Colonic mucosa (tissue), 4 donors: Measurements from ENCODE around the gene RASAL2. TPM values are rescaled to one million over a fixed set of nuclear protein-coding genes. Genes with fewer than 3 reads are reported as not detected.

Source experiments
- DNase-seq: peaks from one replicate; pipeline ENCODE4 v3.0.0-alpha.2; 2020
- H3K27ac ChIP-seq: fragments of 200-600 bp; one replicate; pipeline ENCODE4 v1.8.0; 2021
- H3K27me3 ChIP-seq: fragments of 200-600 bp; one replicate; pipeline ENCODE4 v1.8.0; 2021
- H3K36me3 ChIP-seq: fragments of 200-600 bp; one replicate; pipeline ENCODE4 v1.8.0; 2021
- H3K4me1 ChIP-seq: fragments of 200-600 bp; one replicate; pipeline ENCODE4 v1.8.0; 2021; ENCODE audit warnings: mild to moderate bottlenecking
- H3K4me3 ChIP-seq: fragments of 200-600 bp; one replicate; pipeline ENCODE4 v1.8.0; 2021
- H3K9ac ChIP-seq, 2 donors: one replicate each; pipeline ENCODE4 v1.7.0; 2013; ENCODE audit warnings: control low read depth in 2 of 2, low read depth in 2 of 2, low read length in 2 of 2
- H3K9me3 ChIP-seq: fragments of 200-600 bp; one replicate; pipeline ENCODE4 v1.8.0; 2021
- CTCF ChIP-seq: fragments of 200-600 bp; IDR thresholded peaks from one replicate; pipeline ENCODE4 v1.8.0; 2022; ENCODE audit warnings: antibody characterized with exemption, mild to moderate bottlenecking
- intact Hi-C: fragments of 100-400 bp; cut with DNase I; formaldehyde crosslinking; loops from one replicate; pipeline ENCODE4 v1.14.1; 2022
- total RNA-seq, 2 donors: library from RNA; stranded (reverse); fragmentation: NEBNext Ultra II Directional in 1 of 2; extraction: Animal tissue kit (Norgen Biotek cat#: 25700) in 1 of 2; gene quantifications; one replicate each; pipeline ENCODE4 v1.2.1, GENCODE V29; 2021
- donor health status: healthy.
- donor health status: DM: no; HTN: no; CAD: no.
- donor health status: DM: no; HTN: no; CAD: no.

Gene RASAL2
- total RNA-seq, 2 donors from 2014 or later, result 9.7 to 11.8 TPM

- intact Hi-C loops, result no loop called here
- Histone ChIP-seq H3K27me3 (no peaks in the 10 kb centered on the region), H3K4me3 (no peak overlapping the region), H3K9ac (no peak overlapping the region), H3K36me3 (no peaks in the 10 kb centered on the region), H3K27ac (no peak overlapping the region), H3K9me3 (no peaks in the 10 kb centered on the region), H3K4me1 (no peaks in the 10 kb centered on the region)
- DNase-seq, result no peak
- TF ChIP-seq CTCF, result no peak
Measured at GRCh38 chr1:178168536-178168935, 74.6 kb downstream of the RASAL2 start.

GRCh38 chr1:178169649-178170048 lies 75.7 kb downstream of the RASAL2 start:
- no peak overlapping the region for H3K9ac ChIP-seq
- TF ChIP-seq CTCF, result no peak
- no peak overlapping the region for H3K4me3 ChIP-seq
- intact Hi-C loops, result no loop called here
- H3K4me1 ChIP-seq, result no peaks in the 10 kb centered on the region
- no peaks in the 10 kb centered on the region for H3K36me3 ChIP-seq
- no peaks in the 10 kb centered on the region for H3K27me3 ChIP-seq
- DNase-seq, result no peak
- no peak overlapping the region for H3K27ac ChIP-seq
- no peaks in the 10 kb centered on the region for H3K9me3 ChIP-seq

- intact Hi-C loops, result no loop called here
Measured at GRCh38 chr1:178172939-178173338, 79.0 kb downstream of the RASAL2 start.

GRCh38 chr1:178174539-178174938 lies 80.6 kb downstream of the RASAL2 start:
- H3K4me1 ChIP-seq, result no peaks in the 10 kb centered on the region
- TF ChIP-seq CTCF, result no peak
- H3K4me3 ChIP-seq, result no peak overlapping the region
- H3K27me3 ChIP-seq, result no peaks in the 10 kb centered on the region
- no peaks in the 10 kb centered on the region for H3K9me3 ChIP-seq
- H3K27ac ChIP-seq, result no peak overlapping the region
- H3K36me3 ChIP-seq, result no peaks in the 10 kb centered on the region
- intact Hi-C loops, result no loop called here
- DNase-seq, result no peak
- H3K9ac ChIP-seq, result no peak overlapping the region

More at GRCh38 chr1:178172939-178173338, 79.0 kb downstream of the RASAL2 start:
- H3K36me3 ChIP-seq, result no peaks in the 10 kb centered on the region
- no peak for DNase-seq
- no peak for TF ChIP-seq CTCF
- no peaks in the 10 kb centered on the region for H3K4me1 ChIP-seq
- no peak overlapping the region for H3K4me3 ChIP-seq
- no peaks in the 10 kb centered on the region for H3K27me3 ChIP-seq
- H3K9me3 ChIP-seq, result no peaks in the 10 kb centered on the region
- H3K27ac ChIP-seq, result no peak overlapping the region
- no peak overlapping the region for H3K9ac ChIP-seq

DNA sequence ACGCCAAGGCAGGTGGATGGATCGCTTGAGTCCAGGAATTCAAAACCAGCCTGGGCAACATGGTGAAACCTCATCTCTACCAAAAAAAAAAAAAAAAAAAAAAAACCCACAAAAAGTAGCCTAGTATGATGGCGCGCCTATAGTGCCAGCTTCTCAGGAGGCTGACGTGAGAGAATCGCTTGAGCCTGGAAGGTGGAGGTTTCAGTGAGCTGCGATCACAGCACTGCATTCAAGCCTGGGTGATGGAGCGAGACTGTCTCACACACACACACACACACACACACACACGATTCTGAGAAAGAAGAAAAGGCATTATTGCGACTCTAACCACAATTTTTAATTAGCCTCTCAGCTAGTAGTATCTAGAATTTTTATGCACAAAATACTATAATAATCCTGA lies 86.5 kb downstream of the RASAL2 start:
- intact Hi-C loops, result loop anchor here (10.0 kb wide), 1 partner anchor 146 kb away; no protein-coding TSS in a partner anchor
- H3K27ac ChIP-seq, result no peak overlapping the region

More for the DNA sequence above, 86.5 kb downstream of the RASAL2 start:
- H3K4me3 ChIP-seq, result no peak overlapping the region
- no peaks in the 10 kb centered on the region for H3K4me1 ChIP-seq
- TF ChIP-seq CTCF, result no peak
- no peaks in the 10 kb centered on the region for H3K9me3 ChIP-seq
- no peaks in the 10 kb centered on the region for H3K36me3 ChIP-seq
- H3K27me3 ChIP-seq, result no peaks in the 10 kb centered on the region
- DNase-seq, result no peak
- no peak overlapping the region for H3K9ac ChIP-seq
